Measurements from ENCODE around the gene ZNF431. TPM values are rescaled to one million over a fixed set of nuclear protein-coding genes. Genes with fewer than 3 reads are reported as not detected.

ZNF431 gene
- total and polyA plus RNA-seq, 4 donors: 0.29 to 6.6 (median 1.5) TPM

- WGBS: 71% methylated on average over 2 of the region's 2 CpGs
- no peak for DNase-seq (ENCODE audit: low spot score)
- Histone ChIP-seq H3K36me3 (ENCODE audit: control insufficient read depth in 4 of 4, insufficient read depth in 3 of 4, low read depth in 1 of 4, low read length in 3 of 4) (no peaks in the 10 kb centered on the region), H3K27me3 (ENCODE audit: control insufficient read depth in 4 of 4, insufficient read depth in 4 of 4, low read length in 3 of 4) (no peaks in the 10 kb centered on the region), H3K27ac (ENCODE audit: low read depth in 1 of 2, low read length in 2 of 2) (no peak overlapping the region), H3K4me1 (ENCODE audit: control insufficient read depth in 4 of 4, insufficient read depth in 4 of 4, low read length in 3 of 4) (no peaks in the 10 kb centered on the region), H3K9ac (ENCODE audit: low read depth in 1 of 2, low read length in 2 of 2) (no peak overlapping the region), H3K9me3 (ENCODE audit: control insufficient read depth in 4 of 4, low read length in 3 of 4) (peaks cover 0 to 4% (median 1%) of the 10 kb centered on the region in 4 donors), H3K4me3 (ENCODE audit: low read depth in 1 of 3, low read length in 3 of 3) (no peak overlapping the region)
- TF ChIP-seq ATF3 (IDR thresholded peaks at IDR 0.05) (no peak), NR2F2 (IDR thresholded peaks at IDR 0.05) (no peak), GABPA (IDR thresholded peaks at IDR 0.05 in 1 of 2, conservative IDR thresholded peaks at IDR 0.05 in 1 of 2) (no peak)
Measured at GRCh38 chr19:21238670-21239069, 96.8 kb downstream of the ZNF431 start.

Small RNA genes within 50 kb of the gene (small RNA-seq; reads per million reads assigned to genes)
- gene RNA5SP469: not detected

Other genes starting within 250 kb of the ZNF431 start
- 1 to 10 TPM in 1 of 2 donors, under 1 TPM in 1; 0.75 to 9.0 TPM for gene ZNF85, start 218.8 kb upstream of the ZNF431 start, total RNA-seq
- under 1 TPM; 0.27 to 0.31 TPM for gene ZNF85, start 218.8 kb upstream of the ZNF431 start, polyA plus RNA-seq
- 1 to 10 TPM; 2.3 to 5.3 TPM for gene ZNF430, start 121.4 kb upstream of the ZNF431 start, total RNA-seq
- 1 to 10 TPM in 1 of 2 donors, under 1 TPM in 1; 0.31 to 3.5 TPM for gene ZNF430, start 121.4 kb upstream of the ZNF431 start, polyA plus RNA-seq
- gene ZNF714, start 59.8 kb upstream of the ZNF431 start, total RNA-seq: 1 to 10 TPM in 1 of 2 donors, under 1 TPM in 1; 0.75 to 4.7 TPM
- under 1 TPM; 0.22 to 0.88 TPM for gene ZNF714, start 59.8 kb upstream of the ZNF431 start, polyA plus RNA-seq
- 1 to 10 TPM; 4.9 to 7.7 TPM for gene ZNF708, start 187.4 kb downstream of the ZNF431 start, total RNA-seq
- 1 to 10 TPM in 1 of 2 donors, under 1 TPM in 1; 0.97 to 1.6 TPM for gene ZNF708, start 187.4 kb downstream of the ZNF431 start, polyA plus RNA-seq
- 1 to 10 TPM in 1 of 2 donors, under 1 TPM in 1; 0.67 to 4.5 TPM for gene ZNF738, start 217.0 kb downstream of the ZNF431 start, total RNA-seq
- gene ZNF738, start 217.0 kb downstream of the ZNF431 start, polyA plus RNA-seq: under 1 TPM; 0.29 to 0.50 TPM